Gastroesophageal sphincter (tissue), 3 donors: ENCODE measurements around the gene CCDC3.

Experiments
- CTCF ChIP-seq, 4 experiments: fragments of 200-600 bp in 2 of 4; fragments of 450-650 bp in 2 of 4; sonication (generic) in 1 of 4; IDR thresholded peaks; one replicate each; pipeline ENCODE4 v1.5.1; 2017 to 2019; ENCODE audit warnings: antibody characterized with exemption in 4 of 4, mild to moderate bottlenecking in 2 of 4, moderate library complexity in 2 of 4
- EP300 ChIP-seq: sonication (generic); formaldehyde crosslinking; IDR thresholded peaks from one replicate; pipeline ENCODE4 v1.6.1; 2017; ENCODE audit warnings: antibody characterized with exemption, mild to moderate bottlenecking
- POLR2A ChIP-seq, 2 donors: fragments of 450-650 bp; IDR thresholded peaks; one replicate each; pipeline ENCODE4 v1.6.1; 2017; ENCODE audit warnings: antibody characterized with exemption in 2 of 2, mild to moderate bottlenecking in 2 of 2, moderate library complexity in 1 of 2
- POLR2AphosphoS5 ChIP-seq: sonication (generic); formaldehyde crosslinking; IDR thresholded peaks from one replicate; pipeline ENCODE4 v1.6.1; 2017; ENCODE audit warnings: antibody characterized with exemption

GRCh38 chr10:12905067-12905466 is 96.4 kb downstream of the CCDC3 start:
- no peak for TF ChIP-seq CTCF (IDR thresholded peaks at IDR 0.05)
- TF ChIP-seq POLR2A (IDR thresholded peaks at IDR 0.05) = no peak
- TF ChIP-seq POLR2AphosphoS5 = no peak
- TF ChIP-seq EP300 = no peak
